K562 (cell line): Measurements from ENCODE around the gene LSP1. TPM values are rescaled to one million over a fixed set of nuclear protein-coding genes. Genes with fewer than 3 reads are reported as not detected.

ENCODE experiments used
- BCL6 ChIP-seq: fragments of 250-450 bp; sonication (Bioruptor Pico); IDR thresholded peaks from 2 replicates; pipeline ENCODE4 v1.4.0; 2020
- DPF2 ChIP-seq: fragments of 450-650 bp; IDR thresholded peaks from 2 replicates; pipeline ENCODE4 v1.6.1; 2016
- HNRNPL ChIP-seq: fragments of 200-400 bp; formaldehyde crosslinking; IDR thresholded peaks from 2 replicates; pipeline ENCODE4 v1.6.1; 2017; ENCODE audit warnings: low read depth, mild to moderate bottlenecking, low read length
- MYNN ChIP-seq, 2 experiments: sonication (generic); formaldehyde crosslinking in 1 of 2; IDR thresholded peaks; 2 replicates each; pipeline versions ENCODE4 v1.5.0 to v1.6.1; 2016 to 2020; ENCODE audit warnings: antibody characterized with exemption in 1 of 2, missing genetic modification reagents in 1 of 2
- NEUROD1 ChIP-seq: fragments of 150-350 bp; IDR thresholded peaks from 2 replicates; pipeline ENCODE4 v1.6.1; 2014; ENCODE audit warnings: borderline replicate concordance, low read length, low read depth; ENCODE audit not compliant: partially characterized antibody
- NFIC ChIP-seq: fragments of 450-650 bp; IDR thresholded peaks from 2 replicates; pipeline ENCODE4 v1.6.1; 2017; ENCODE audit warnings: mild to moderate bottlenecking, inconsistent platforms
- SMARCA4 ChIP-seq: fragments of 450-650 bp; IDR thresholded peaks from 2 replicates; pipeline ENCODE4 v1.6.1; 2016
- polyA plus RNA-seq, 8 experiments: library from polyadenylated mRNA; depleted of rRNA in 4 of 8; stranded (reverse) in 5 of 8; unstranded in 3 of 8; fragments of >200 nt; fragmentation: Nextera tagmentation in 2 of 8; fragmentation: Illumina TruSeq in 1 of 8; extraction: Ambion mirVana in 2 of 8; extraction: Trizol in 1 of 8; gene quantifications; 2 replicates each; pipeline versions ENCODE4 v1.2.1 to v1.2.3, GENCODE V29; 2011 to 2014; ENCODE audit warnings: inconsistent platforms in 1 of 8, missing spikeins in 1 of 8
- total RNA-seq, 7 experiments: library from RNA; depleted of rRNA in 6 of 7; stranded (reverse); fragments of >200 nt in 6 of 7; fragmentation: Illumina TruSeq in 2 of 7; extraction: Trizol in 2 of 7; gene quantifications; 2 replicates each; pipeline versions ENCODE4 v1.2.1 to v1.2.3, GENCODE V29; 2011 to 2021; ENCODE audit warnings: low replicate concordance in 1 of 7
- TF ChIP-seq, protein P1 (sequence below): fragments of 250-450 bp; sonication (Bioruptor Pico); IDR thresholded peaks from 2 replicates; pipeline ENCODE4 v1.8.0; 2022; ENCODE audit warnings: moderate library complexity, mild to moderate bottlenecking, inconsistent platforms
- TF ChIP-seq, protein P2 (sequence below): fragments of 200-800 bp; sonication (Bioruptor generic); IDR thresholded peaks from 2 replicates; pipeline ENCODE4 v1.6.1; 2017; ENCODE audit warnings: missing genetic modification characterization, missing compliant biosample characterization
- TF ChIP-seq, protein P3 (sequence below): fragments of 250-450 bp; sonication (Bioruptor Pico); IDR thresholded peaks from 2 replicates; pipeline ENCODE4 v1.4.0; 2020; ENCODE audit warnings: mild to moderate bottlenecking
- TF ChIP-seq, protein P4 (sequence below): fragments of 450-650 bp; IDR thresholded peaks from 2 replicates; pipeline ENCODE4 v1.7.0; 2016; ENCODE audit warnings: borderline replicate concordance

Gene LSP1
- total and polyA plus RNA-seq, 9 of the 15 experiments (the other 6 are each of a cell fraction or from before 2014, with no cell fraction given) = 0.08 to 2.9 (median 0.65) TPM; not detected in 2

DNA sequence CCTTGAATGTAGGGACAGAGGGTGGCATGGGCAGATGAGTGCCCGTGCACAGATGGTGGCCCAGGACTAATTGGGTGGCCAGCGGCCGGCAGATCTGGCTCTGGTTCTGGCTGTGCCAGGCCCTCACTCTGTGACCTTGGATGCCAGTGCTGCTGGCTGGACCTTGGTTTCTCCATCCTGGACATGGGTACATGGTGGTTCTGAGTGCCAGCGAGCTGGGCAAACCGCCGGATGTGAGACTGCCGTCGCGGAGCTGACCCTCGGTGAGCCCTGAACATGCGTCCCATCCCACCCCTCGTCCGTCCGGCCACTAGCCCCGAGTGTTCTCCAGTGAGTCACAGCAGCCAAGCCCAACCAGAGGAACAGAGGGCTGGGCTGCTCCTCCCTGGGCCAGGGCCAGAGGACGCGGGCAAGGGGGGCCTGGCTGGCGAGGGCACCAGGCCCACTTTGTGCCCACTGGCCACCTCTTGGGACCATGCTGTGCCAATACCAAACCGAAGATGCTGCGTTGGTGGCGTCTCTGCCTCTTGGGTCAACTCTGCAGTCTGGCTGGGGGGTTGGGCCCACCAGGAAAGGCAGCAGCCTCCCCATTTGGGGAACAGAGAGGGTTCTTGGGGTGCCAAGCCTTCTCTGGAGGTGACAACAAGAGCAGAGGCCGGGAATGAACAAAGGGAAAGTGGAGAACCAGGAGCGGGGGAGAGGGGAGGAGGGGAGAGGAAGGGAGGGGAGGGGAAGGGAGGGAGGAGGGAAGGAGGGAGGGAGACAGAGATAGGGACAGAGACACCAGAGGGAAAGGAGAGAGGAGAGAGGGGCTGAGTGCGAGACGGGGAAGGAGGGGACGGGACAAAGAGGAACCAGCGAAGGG lies 10.7 kb downstream of the LSP1 start (continued):
- TF ChIP-seq, protein P1, sequence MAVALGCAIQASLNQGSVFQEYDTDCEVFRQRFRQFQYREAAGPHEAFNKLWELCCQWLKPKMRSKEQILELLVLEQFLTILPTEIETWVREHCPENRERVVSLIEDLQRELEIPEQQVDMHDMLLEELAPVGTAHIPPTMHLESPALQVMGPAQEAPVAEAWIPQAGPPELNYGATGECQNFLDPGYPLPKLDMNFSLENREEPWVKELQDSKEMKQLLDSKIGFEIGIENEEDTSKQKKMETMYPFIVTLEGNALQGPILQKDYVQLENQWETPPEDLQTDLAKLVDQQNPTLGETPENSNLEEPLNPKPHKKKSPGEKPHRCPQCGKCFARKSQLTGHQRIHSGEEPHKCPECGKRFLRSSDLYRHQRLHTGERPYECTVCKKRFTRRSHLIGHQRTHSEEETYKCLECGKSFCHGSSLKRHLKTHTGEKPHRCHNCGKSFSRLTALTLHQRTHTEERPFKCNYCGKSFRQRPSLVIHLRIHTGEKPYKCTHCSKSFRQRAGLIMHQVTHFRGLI = peak; percentile 98; the same call in 1 of the 2 replicates
- peak; percentile 16 for TF ChIP-seq NEUROD1
- TF ChIP-seq, protein P2, sequence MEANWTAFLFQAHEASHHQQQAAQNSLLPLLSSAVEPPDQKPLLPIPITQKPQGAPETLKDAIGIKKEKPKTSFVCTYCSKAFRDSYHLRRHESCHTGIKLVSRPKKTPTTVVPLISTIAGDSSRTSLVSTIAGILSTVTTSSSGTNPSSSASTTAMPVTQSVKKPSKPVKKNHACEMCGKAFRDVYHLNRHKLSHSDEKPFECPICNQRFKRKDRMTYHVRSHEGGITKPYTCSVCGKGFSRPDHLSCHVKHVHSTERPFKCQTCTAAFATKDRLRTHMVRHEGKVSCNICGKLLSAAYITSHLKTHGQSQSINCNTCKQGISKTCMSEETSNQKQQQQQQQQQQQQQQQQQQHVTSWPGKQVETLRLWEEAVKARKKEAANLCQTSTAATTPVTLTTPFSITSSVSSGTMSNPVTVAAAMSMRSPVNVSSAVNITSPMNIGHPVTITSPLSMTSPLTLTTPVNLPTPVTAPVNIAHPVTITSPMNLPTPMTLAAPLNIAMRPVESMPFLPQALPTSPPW (CRISPR knock-in tag) = peak; percentile 77
- TF ChIP-seq NFIC = peak; percentile 73
- TF ChIP-seq, protein P3, sequence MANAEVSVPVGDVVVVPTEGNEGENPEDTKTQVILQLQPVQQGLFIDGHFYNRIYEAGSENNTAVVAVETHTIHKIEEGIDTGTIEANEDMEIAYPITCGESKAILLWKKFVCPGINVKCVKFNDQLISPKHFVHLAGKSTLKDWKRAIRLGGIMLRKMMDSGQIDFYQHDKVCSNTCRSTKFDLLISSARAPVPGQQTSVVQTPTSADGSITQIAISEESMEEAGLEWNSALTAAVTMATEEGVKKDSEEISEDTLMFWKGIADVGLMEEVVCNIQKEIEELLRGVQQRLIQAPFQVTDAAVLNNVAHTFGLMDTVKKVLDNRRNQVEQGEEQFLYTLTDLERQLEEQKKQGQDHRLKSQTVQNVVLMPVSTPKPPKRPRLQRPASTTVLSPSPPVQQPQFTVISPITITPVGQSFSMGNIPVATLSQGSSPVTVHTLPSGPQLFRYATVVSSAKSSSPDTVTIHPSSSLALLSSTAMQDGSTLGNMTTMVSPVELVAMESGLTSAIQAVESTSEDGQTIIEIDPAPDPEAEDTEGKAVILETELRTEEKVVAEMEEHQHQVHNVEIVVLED = no peak
- TF ChIP-seq HNRNPL = peak; percentile 78; the same call in 1 of the 2 replicates
- peak; percentile 87 for TF ChIP-seq DPF2
- TF ChIP-seq, protein P4, sequence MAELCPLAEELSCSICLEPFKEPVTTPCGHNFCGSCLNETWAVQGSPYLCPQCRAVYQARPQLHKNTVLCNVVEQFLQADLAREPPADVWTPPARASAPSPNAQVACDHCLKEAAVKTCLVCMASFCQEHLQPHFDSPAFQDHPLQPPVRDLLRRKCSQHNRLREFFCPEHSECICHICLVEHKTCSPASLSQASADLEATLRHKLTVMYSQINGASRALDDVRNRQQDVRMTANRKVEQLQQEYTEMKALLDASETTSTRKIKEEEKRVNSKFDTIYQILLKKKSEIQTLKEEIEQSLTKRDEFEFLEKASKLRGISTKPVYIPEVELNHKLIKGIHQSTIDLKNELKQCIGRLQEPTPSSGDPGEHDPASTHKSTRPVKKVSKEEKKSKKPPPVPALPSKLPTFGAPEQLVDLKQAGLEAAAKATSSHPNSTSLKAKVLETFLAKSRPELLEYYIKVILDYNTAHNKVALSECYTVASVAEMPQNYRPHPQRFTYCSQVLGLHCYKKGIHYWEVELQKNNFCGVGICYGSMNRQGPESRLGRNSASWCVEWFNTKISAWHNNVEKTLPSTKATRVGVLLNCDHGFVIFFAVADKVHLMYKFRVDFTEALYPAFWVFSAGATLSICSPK = peak; percentile 100
- peak; percentile 69; the same call in 1 of the 2 replicates for TF ChIP-seq SMARCA4
- peak; percentile 66; the same call in 1 of the 2 replicates for TF ChIP-seq MYNN (IDR thresholded peaks at IDR 0.05)
- no peak for TF ChIP-seq MYNN (CRISPR knock-in tag; IDR thresholded peaks at IDR 0.05)
- no peak for TF ChIP-seq BCL6 (CRISPR knock-in tag)
